Heart left ventricle (tissue), 13 donors: Measurements from ENCODE around the gene NOCT.
"Not testable (repeated sequence)": the region's sequence is repeated elsewhere in the genome, so short reads cannot be mapped to it uniquely, and the experiment has no call there.

Experiments used
- POLR2A ChIP-seq, 2 donors: fragments of 450-650 bp; IDR thresholded peaks; one replicate each; pipeline ENCODE4 v1.6.1; 2017; ENCODE audit warnings: antibody characterized with exemption in 2 of 2, mild to moderate bottlenecking in 2 of 2, moderate library complexity in 2 of 2
- TF ChIP-seq, protein P1 (sequence below), 12 donors: fragments of 200-600 bp; sonication (generic) in 4 of 12; IDR thresholded peaks; one replicate each; pipeline versions ENCODE4 v1.5.0 to v1.8.0; 2018 to 2022; ENCODE audit warnings: antibody characterized with exemption in 12 of 12, mild to moderate bottlenecking in 5 of 12
- donor health status: ischemic (EF 13 %, LVEDD 7.1; RV severe dilation, severe dysfunction).
- donor health status: DM: no; HTN: yes; CAD: no.
- donor health status: DM: no; HTN: no; CAD: no.
- donor health status: ischemic (EF 25% LVEDD 6.9; RV normal size, moderate dysfunction).
- donor health status: ischemic (EF 25% LVEDD 5.7; RV mildly dilated, moderate dysfunction).
- donor health status: ischemic (EF 35%, LVEDD 5.7; RV mildly dilated, moderate dysfunction).
- donor health status: nonischemic (EF 11% LVEDD 7.7; RV severe dilation, severe dysfunction).
- donor health status: DM: yes; HTN: yes; CAD: no.
- donor health status: PGD.
- donor health status: ischemic (EF 29% LVEDD 5.4; RV normal size, mild dysfunction).
- donor health status: nonischemic (EF 23%, LVEDD 6.1; RV moderate dilation, normal function).

DNA sequence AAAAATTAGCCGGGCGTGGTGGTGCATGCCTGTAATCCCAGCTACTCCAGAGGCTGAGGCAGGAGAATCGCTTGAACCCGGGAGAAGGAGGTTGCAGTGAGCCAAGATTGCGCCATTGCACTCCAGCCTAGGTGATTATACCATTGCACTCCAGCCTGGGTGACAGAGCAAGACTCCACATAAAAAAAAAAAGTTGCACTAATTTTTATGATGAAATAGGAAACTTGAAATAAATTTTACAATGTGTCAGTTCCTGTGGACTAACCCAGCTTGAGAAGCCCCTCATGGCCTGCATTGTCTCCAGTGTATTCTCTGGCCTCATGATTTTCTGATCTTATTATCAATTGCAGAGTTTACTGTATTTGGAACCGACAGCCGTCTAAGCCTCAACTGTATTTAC, 14.2 kb upstream of the NOCT start:
- TF ChIP-seq, protein P1, sequence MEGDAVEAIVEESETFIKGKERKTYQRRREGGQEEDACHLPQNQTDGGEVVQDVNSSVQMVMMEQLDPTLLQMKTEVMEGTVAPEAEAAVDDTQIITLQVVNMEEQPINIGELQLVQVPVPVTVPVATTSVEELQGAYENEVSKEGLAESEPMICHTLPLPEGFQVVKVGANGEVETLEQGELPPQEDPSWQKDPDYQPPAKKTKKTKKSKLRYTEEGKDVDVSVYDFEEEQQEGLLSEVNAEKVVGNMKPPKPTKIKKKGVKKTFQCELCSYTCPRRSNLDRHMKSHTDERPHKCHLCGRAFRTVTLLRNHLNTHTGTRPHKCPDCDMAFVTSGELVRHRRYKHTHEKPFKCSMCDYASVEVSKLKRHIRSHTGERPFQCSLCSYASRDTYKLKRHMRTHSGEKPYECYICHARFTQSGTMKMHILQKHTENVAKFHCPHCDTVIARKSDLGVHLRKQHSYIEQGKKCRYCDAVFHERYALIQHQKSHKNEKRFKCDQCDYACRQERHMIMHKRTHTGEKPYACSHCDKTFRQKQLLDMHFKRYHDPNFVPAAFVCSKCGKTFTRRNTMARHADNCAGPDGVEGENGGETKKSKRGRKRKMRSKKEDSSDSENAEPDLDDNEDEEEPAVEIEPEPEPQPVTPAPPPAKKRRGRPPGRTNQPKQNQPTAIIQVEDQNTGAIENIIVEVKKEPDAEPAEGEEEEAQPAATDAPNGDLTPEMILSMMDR (IDR thresholded peaks at IDR 0.05), result not testable (repeated sequence)
- TF ChIP-seq POLR2A (IDR thresholded peaks at IDR 0.05), result not testable (repeated sequence)
